ENCODE results near the gene COL5A2. TPM values are rescaled to one million over a fixed set of nuclear protein-coding genes. Genes with fewer than 3 reads are reported as not detected.

Gene COL5A2
- polyA plus RNA-seq, 1 donor from 2014 or later, result 3.6 TPM

DNA sequence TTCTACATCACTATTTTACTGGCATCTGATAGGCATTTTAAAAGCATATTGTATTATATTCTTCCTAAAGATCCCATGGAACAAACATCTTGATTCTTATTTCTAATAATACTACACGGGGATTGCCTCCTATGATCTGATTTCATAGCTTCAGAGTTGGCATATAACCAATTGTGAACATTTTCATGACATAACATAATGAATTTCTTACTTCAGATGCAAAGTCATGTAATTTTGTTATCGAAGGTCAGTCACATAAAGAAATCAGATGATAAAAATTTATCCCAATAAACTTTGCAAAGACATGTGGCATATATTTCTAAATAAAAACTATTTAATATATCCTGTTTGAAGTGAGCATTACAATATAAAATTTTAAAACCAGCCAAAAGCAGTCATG lies 93.3 kb downstream of the COL5A2 start:
- H3K27ac ChIP-seq (ENCODE audit: low read length), result no peak overlapping the region
- TF ChIP-seq EZH2 (IDR thresholded peaks at IDR 0.05; ENCODE audit: borderline replicate concordance, insufficient read depth, low read length, poor library complexity, severe bottlenecking) (no peak), TAF1 (IDR thresholded peaks at IDR 0.05; ENCODE audit: low read depth) (no peak), RAD21 (conservative IDR thresholded peaks at IDR 0.05) (no peak), POLR2AphosphoS5 (IDR thresholded peaks at IDR 0.05) (no peak)
- TF ChIP-seq, protein P1, sequence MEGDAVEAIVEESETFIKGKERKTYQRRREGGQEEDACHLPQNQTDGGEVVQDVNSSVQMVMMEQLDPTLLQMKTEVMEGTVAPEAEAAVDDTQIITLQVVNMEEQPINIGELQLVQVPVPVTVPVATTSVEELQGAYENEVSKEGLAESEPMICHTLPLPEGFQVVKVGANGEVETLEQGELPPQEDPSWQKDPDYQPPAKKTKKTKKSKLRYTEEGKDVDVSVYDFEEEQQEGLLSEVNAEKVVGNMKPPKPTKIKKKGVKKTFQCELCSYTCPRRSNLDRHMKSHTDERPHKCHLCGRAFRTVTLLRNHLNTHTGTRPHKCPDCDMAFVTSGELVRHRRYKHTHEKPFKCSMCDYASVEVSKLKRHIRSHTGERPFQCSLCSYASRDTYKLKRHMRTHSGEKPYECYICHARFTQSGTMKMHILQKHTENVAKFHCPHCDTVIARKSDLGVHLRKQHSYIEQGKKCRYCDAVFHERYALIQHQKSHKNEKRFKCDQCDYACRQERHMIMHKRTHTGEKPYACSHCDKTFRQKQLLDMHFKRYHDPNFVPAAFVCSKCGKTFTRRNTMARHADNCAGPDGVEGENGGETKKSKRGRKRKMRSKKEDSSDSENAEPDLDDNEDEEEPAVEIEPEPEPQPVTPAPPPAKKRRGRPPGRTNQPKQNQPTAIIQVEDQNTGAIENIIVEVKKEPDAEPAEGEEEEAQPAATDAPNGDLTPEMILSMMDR (IDR thresholded peaks at IDR 0.05; ENCODE audit: poor library complexity, severe bottlenecking), result no peak
- H4K20me1 ChIP-seq (ENCODE audit: insufficient read depth), result no peaks in the 10 kb centered on the region
- H3K9me2 ChIP-seq (ENCODE audit: insufficient read depth, low read length), result no peaks in the 10 kb centered on the region
- H3K9me3 ChIP-seq (ENCODE audit: low read length), result no peaks in the 10 kb centered on the region
- H2AFZ ChIP-seq (ENCODE audit: low read depth, low read length), result no peak overlapping the region
- no peaks in the 10 kb centered on the region for H3K36me3 ChIP-seq (ENCODE audit: insufficient read depth, low read length)
- no peak overlapping the region for H3K9ac ChIP-seq (ENCODE audit: low read length)
- no peaks in the 10 kb centered on the region for H3K79me2 ChIP-seq (replicated peaks; ENCODE audit: insufficient read depth, low read length)
- no peak overlapping the region for H3K4me2 ChIP-seq (ENCODE audit: low read length)
- H3K4me3 ChIP-seq (ENCODE audit: low read length), result no peak overlapping the region
- no peaks in the 10 kb centered on the region for H3K27me3 ChIP-seq (ENCODE audit: insufficient read depth, low read depth, low read length)
- H3F3A ChIP-seq (ENCODE audit: insufficient read depth, low read length, poor library complexity, severe bottlenecking), result no peaks in the 10 kb centered on the region

DNA sequence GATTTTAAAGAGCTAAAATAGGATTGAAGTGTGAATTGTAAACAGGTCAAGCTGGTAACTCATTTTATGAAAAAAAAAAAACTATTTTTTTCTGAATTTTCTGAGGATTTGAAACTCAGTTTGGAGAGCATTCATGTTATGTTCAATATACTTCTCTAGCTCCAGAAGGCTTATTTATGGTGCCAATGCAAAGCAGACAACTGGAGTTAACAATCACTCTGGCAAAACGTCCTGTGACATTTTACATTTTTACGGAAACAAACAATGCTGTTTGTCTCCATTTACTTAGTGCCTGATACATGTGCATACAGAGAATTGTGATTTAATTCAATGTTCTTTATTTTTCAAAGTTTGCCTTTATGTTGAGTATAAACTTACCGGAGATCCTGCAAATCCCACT lies 96.0 kb downstream of the COL5A2 start:
- TF ChIP-seq POLR2AphosphoS5 (IDR thresholded peaks at IDR 0.05) (no peak), RAD21 (conservative IDR thresholded peaks at IDR 0.05) (no peak), EZH2 (IDR thresholded peaks at IDR 0.05; ENCODE audit: borderline replicate concordance, insufficient read depth, low read length, poor library complexity, severe bottlenecking) (no peak), EP300 (conservative IDR thresholded peaks at IDR 0.05; ENCODE audit: poor library complexity, severe bottlenecking) (no peak)
- TF ChIP-seq, protein P2, sequence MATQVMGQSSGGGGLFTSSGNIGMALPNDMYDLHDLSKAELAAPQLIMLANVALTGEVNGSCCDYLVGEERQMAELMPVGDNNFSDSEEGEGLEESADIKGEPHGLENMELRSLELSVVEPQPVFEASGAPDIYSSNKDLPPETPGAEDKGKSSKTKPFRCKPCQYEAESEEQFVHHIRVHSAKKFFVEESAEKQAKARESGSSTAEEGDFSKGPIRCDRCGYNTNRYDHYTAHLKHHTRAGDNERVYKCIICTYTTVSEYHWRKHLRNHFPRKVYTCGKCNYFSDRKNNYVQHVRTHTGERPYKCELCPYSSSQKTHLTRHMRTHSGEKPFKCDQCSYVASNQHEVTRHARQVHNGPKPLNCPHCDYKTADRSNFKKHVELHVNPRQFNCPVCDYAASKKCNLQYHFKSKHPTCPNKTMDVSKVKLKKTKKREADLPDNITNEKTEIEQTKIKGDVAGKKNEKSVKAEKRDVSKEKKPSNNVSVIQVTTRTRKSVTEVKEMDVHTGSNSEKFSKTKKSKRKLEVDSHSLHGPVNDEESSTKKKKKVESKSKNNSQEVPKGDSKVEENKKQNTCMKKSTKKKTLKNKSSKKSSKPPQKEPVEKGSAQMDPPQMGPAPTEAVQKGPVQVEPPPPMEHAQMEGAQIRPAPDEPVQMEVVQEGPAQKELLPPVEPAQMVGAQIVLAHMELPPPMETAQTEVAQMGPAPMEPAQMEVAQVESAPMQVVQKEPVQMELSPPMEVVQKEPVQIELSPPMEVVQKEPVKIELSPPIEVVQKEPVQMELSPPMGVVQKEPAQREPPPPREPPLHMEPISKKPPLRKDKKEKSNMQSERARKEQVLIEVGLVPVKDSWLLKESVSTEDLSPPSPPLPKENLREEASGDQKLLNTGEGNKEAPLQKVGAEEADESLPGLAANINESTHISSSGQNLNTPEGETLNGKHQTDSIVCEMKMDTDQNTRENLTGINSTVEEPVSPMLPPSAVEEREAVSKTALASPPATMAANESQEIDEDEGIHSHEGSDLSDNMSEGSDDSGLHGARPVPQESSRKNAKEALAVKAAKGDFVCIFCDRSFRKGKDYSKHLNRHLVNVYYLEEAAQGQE (IDR thresholded peaks at IDR 0.05; ENCODE audit: borderline replicate concordance), result no peak
- TF ChIP-seq, protein P1 (IDR thresholded peaks at IDR 0.05; ENCODE audit: poor library complexity, severe bottlenecking), result no peak
- Histone ChIP-seq H3K27me3 (ENCODE audit: insufficient read depth, low read depth, low read length) (no peaks in the 10 kb centered on the region), H2AFZ (ENCODE audit: low read depth, low read length) (no peak overlapping the region), H3K79me2 (replicated peaks; ENCODE audit: insufficient read depth, low read length) (no peaks in the 10 kb centered on the region), H3K4me3 (ENCODE audit: low read length) (no peak overlapping the region), H3K9me2 (ENCODE audit: insufficient read depth, low read length) (no peaks in the 10 kb centered on the region), H3K9me3 (ENCODE audit: low read length) (no peaks in the 10 kb centered on the region), H3K27ac (ENCODE audit: low read length) (no peak overlapping the region), H3K9ac (ENCODE audit: low read length) (no peak overlapping the region), H3K36me3 (ENCODE audit: insufficient read depth, low read length) (no peaks in the 10 kb centered on the region), H3K4me2 (ENCODE audit: low read length) (no peak overlapping the region), H4K20me1 (ENCODE audit: insufficient read depth) (no peaks in the 10 kb centered on the region), H3F3A (ENCODE audit: insufficient read depth, low read length, poor library complexity, severe bottlenecking) (no peaks in the 10 kb centered on the region)
